SK-N-SH (cell line): ENCODE results near the gene RPL29. TPM values are rescaled to one million over a fixed set of nuclear protein-coding genes. Genes with fewer than 3 reads are reported as not detected.

ENCODE experiments used
- CTCF ChIA-PET: fragments of 300-600, 350-600 bp; formaldehyde crosslinking; extraction: SDS; loops from one replicate; lab custom pipeline; 2021; lab: Yijun Ruan, JAX
- POLR2A ChIA-PET: fragments of 350-600 bp; sonication (Branson Sonifier 250); formaldehyde crosslinking; extraction: SDS; loops from one replicate; lab custom pipeline; 2020; ENCODE audit warnings: antibody characterized with exemption, inconsistent platforms; lab: Yijun Ruan, JAX
- DNase-seq: peaks from one replicate; pipeline ENCODE4 v3.0.0; 2012
- H2AFZ ChIP-seq: fragments of 200-600 bp; sonication (generic); 2 replicates; pipeline ENCODE4 v1.8.1; 2016; ENCODE audit warnings: antibody characterized with exemption, mild to moderate bottlenecking, low read depth
- H3F3A ChIP-seq: fragments of 200-600 bp; sonication (generic); replicated peaks from 2 replicates; pipeline ENCODE3; 2016; ENCODE audit warnings: antibody characterized with exemption, mild to moderate bottlenecking; ENCODE audit not compliant: insufficient read depth
- H3K27ac ChIP-seq, 2 experiments: fragments of 200-500 bp in 1 of 2; fragments of 200-600 bp in 1 of 2; sonication (Bioruptor generic) in 1 of 2; sonication (generic), shearing (Covaris generic) in 1 of 2; 2 replicates each; pipeline versions ENCODE4 v1.5.1 to v1.6.1; 2014 to 2016; ENCODE audit warnings: low read depth in 2 of 2, inconsistent platforms in 1 of 2, low read length in 1 of 2, mild to moderate bottlenecking in 1 of 2, mixed read lengths in 1 of 2
- H3K27me3 ChIP-seq: fragments of 200-600 bp; sonication (generic), shearing (Covaris generic); 2 replicates; pipeline ENCODE4 v1.6.1; 2016; ENCODE audit warnings: mixed run types; ENCODE audit not compliant: insufficient read depth
- H3K36me3 ChIP-seq, 2 experiments: fragments of 200-500 bp in 1 of 2; fragments of 200-600 bp in 1 of 2; sonication (Bioruptor generic) in 1 of 2; sonication (generic) in 1 of 2; replicated peaks in 1 of 2; 2 replicates each; pipeline versions ENCODE3 to v1.5.1; 2014 to 2016; ENCODE audit warnings: low read length in 1 of 2, mild to moderate bottlenecking in 1 of 2; ENCODE audit not compliant: insufficient read depth in 2 of 2, control insufficient read depth in 1 of 2
- H3K4me1 ChIP-seq, 2 experiments: fragments of 200-500 bp in 1 of 2; fragments of 200-600 bp in 1 of 2; sonication (Bioruptor generic) in 1 of 2; sonication (generic), shearing (Covaris generic) in 1 of 2; 2 replicates each; pipeline versions ENCODE4 v1.5.1 to v1.6.1; 2014 to 2016; ENCODE audit warnings: low read depth in 1 of 2, low read length in 1 of 2, mixed run types in 1 of 2; ENCODE audit not compliant: insufficient read depth in 2 of 2, control insufficient read depth in 1 of 2
- H3K4me2 ChIP-seq: fragments of 200-600 bp; sonication (generic), shearing (Covaris generic); 2 replicates; pipeline ENCODE4 v1.6.1; 2017; ENCODE audit warnings: mixed run types
- H3K4me3 ChIP-seq, 2 experiments: fragments of 200-500 bp in 1 of 2; fragments of 200-600 bp in 1 of 2; sonication (Bioruptor generic) in 1 of 2; sonication (generic), shearing (Covaris generic) in 1 of 2; 2 replicates each; pipeline versions ENCODE4 v1.5.1 to v1.8.1; 2014 to 2016; ENCODE audit warnings: low read depth in 2 of 2, inconsistent platforms in 1 of 2, low read length in 1 of 2, mild to moderate bottlenecking in 1 of 2, mixed read lengths in 1 of 2, moderate library complexity in 1 of 2
- H3K79me2 ChIP-seq: fragments of 200-600 bp; sonication (generic); 2 replicates; pipeline ENCODE4 v1.8.1; 2017; ENCODE audit warnings: mild to moderate bottlenecking; ENCODE audit not compliant: insufficient read depth
- H3K9ac ChIP-seq: fragments of 200-600 bp; sonication (generic); 2 replicates; pipeline ENCODE4 v1.6.1; 2017; ENCODE audit warnings: mixed run types
- H3K9me2 ChIP-seq: fragments of 200-600 bp; sonication (generic); 2 replicates; pipeline ENCODE4 v1.6.1; 2017; ENCODE audit warnings: mixed run types
- H3K9me3 ChIP-seq: fragments of 200-600 bp; sonication (generic); 2 replicates; pipeline ENCODE4 v1.6.1; 2017; ENCODE audit warnings: mixed run types, mild to moderate bottlenecking, moderate library complexity
- H4K20me1 ChIP-seq: fragments of 200-600 bp; sonication (generic); 2 replicates; pipeline ENCODE4 v1.6.1; 2017; ENCODE audit warnings: mild to moderate bottlenecking, mixed run types; ENCODE audit not compliant: insufficient read depth
- CHD2 ChIP-seq: fragments of 150-350 bp; IDR thresholded peaks from 2 replicates; pipeline ENCODE4 v1.6.1; 2018; ENCODE audit warnings: low read length; ENCODE audit not compliant: partially characterized antibody
- ELF1 ChIP-seq: IDR thresholded peaks from 2 replicates; pipeline ENCODE4 v1.4.0; 2012
- FOXM1 ChIP-seq: IDR thresholded peaks from 2 replicates; pipeline ENCODE4 v1.4.0; 2012; ENCODE audit warnings: low read depth, mild to moderate bottlenecking
- GATA2 ChIP-seq: sonication (generic); formaldehyde crosslinking; IDR thresholded peaks from 2 replicates; pipeline ENCODE4 v1.5.0; 2020; ENCODE audit warnings: mild to moderate bottlenecking, missing genetic modification reagents
- MEF2A ChIP-seq: IDR thresholded peaks from 2 replicates; pipeline ENCODE4 v1.4.0; 2012; ENCODE audit warnings: low read depth, borderline replicate concordance
- MXI1 ChIP-seq: IDR thresholded peaks from 2 replicates; pipeline ENCODE4 v1.6.1; 2012; ENCODE audit warnings: mild to moderate bottlenecking, low read depth, low read length, improper control_type of control experiment
- NRF1 ChIP-seq: IDR thresholded peaks from 2 replicates; pipeline ENCODE4 v1.6.1; 2012; ENCODE audit warnings: low read depth, mild to moderate bottlenecking, low read length
- POLR2AphosphoS5 ChIP-seq: IDR thresholded peaks from 2 replicates; pipeline ENCODE4 v1.6.1; 2012; ENCODE audit warnings: low read depth, low read length
- RAD21 ChIP-seq: IDR thresholded peaks from 2 replicates; pipeline ENCODE4 v1.6.1; 2012; ENCODE audit warnings: mild to moderate bottlenecking, low read length
- RFX5 ChIP-seq: IDR thresholded peaks from 2 replicates; pipeline ENCODE4 v1.6.1; 2012; ENCODE audit warnings: mild to moderate bottlenecking, improper control_type of control experiment, low read length
- RXRA ChIP-seq: IDR thresholded peaks from 2 replicates; pipeline ENCODE4 v1.4.0; 2012; ENCODE audit warnings: low read depth, mild to moderate bottlenecking, borderline replicate concordance
- SIN3A ChIP-seq: IDR thresholded peaks from 2 replicates; pipeline ENCODE4 v1.6.1; 2012; ENCODE audit warnings: low read depth, mild to moderate bottlenecking, low read length, moderate library complexity, borderline replicate concordance
- SMC3 ChIP-seq: IDR thresholded peaks from 2 replicates; pipeline ENCODE4 v1.6.1; 2012; ENCODE audit warnings: low read depth, low read length, improper control_type of control experiment
- TAF1 ChIP-seq: IDR thresholded peaks from 2 replicates; pipeline ENCODE4 v1.6.1; 2012; ENCODE audit warnings: low read depth, mild to moderate bottlenecking, low read length, moderate library complexity, borderline replicate concordance
- TCF12 ChIP-seq: IDR thresholded peaks from 2 replicates; pipeline ENCODE4 v1.4.0; 2012
- WGBS: methylation state at CpG from one replicate; pipeline ENCODE4 v1.1.6; 2017; ENCODE audit warnings: low lambda C conversion rate; 5-methylcytosine and 5-hydroxymethylcytosine counted together
- polyA plus RNA-seq, 3 experiments: library from polyadenylated mRNA; depleted of rRNA; stranded (reverse); fragments of >200 nt; gene quantifications; 2 replicates each; pipeline ENCODE4 v1.2.3, GENCODE V29; 2012
- TF ChIP-seq, protein P1 (sequence below): IDR thresholded peaks from 2 replicates; pipeline ENCODE4 v1.4.0; 2012; ENCODE audit warnings: low read depth
- TF ChIP-seq, protein P2 (sequence below): fragments of 150-350 bp; IDR thresholded peaks from 2 replicates; pipeline ENCODE4 v1.6.1; 2016; ENCODE audit warnings: mild to moderate bottlenecking, low read depth, low read length
- TF ChIP-seq, protein P3 (sequence below): fragments of 200-600 bp; sonication (generic); IDR thresholded peaks from 2 replicates; pipeline ENCODE4 v1.6.1; 2017; ENCODE audit warnings: antibody characterized with exemption, mild to moderate bottlenecking, moderate library complexity
- TF ChIP-seq, protein P4 (sequence below): IDR thresholded peaks from 2 replicates; pipeline ENCODE4 v1.4.0; 2012; ENCODE audit warnings: low read depth, borderline replicate concordance
- TF ChIP-seq, protein P5 (sequence below): IDR thresholded peaks from 2 replicates; pipeline ENCODE4 v1.4.0; 2012; ENCODE audit warnings: low read depth, borderline replicate concordance

Gene RPL29
- polyA plus RNA-seq, 1 of the 3 experiments (the other 2 are of a cell fraction): 3,173 TPM

DNA sequence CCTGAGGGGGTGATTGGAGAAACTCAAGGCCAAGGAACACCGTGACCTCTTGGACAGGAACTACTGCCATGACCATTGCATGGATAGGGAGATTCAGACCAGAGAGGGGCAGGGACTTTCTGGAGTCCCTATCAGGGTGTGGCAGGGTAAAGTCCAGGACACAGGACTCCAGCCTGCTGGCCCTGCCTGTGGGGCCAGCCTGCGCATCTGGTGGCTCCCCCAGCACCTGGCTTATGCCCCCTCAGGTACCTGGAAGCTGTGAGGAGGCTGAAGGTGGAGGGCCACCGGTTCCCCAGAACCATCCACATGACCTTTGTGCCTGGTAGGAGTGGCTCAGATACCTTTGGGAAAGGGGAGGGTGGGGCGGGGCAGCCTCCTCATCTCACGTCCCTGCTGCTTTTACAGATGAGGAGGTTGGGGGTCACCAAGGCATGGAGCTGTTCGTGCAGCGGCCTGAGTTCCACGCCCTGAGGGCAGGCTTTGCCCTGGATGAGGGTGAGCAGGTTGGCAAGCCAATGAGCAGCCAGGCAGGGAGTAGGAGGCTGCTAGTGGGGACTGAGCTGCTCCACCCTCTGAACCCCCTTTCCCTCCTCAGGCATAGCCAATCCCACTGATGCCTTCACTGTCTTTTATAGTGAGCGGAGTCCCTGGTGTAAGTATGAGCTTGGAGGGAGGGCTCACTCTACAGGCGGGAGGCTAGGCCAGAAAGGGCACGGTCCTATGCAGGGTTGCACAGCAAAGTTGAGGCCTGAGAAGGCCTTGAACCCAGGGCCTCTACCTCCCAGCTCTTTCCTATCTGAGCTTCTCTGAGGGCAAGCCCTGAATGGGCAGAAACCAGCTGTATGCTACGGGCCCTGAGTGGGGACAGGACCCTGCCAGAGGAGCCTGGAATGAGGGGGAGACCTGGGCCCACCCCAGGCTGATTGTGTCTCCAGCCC lies 9.4 kb downstream of the RPL29 start:
- TF ChIP-seq, protein P1, sequence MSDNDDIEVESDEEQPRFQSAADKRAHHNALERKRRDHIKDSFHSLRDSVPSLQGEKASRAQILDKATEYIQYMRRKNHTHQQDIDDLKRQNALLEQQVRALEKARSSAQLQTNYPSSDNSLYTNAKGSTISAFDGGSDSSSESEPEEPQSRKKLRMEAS: no peak
- TF ChIP-seq GATA2 (CRISPR knock-in tag) (no peak), FOXM1 (no peak), TCF12 (no peak), RFX5 (no peak), SIN3A (no peak), RXRA (no peak), TAF1 (no peak), MEF2A (no peak), MXI1 (no peak), ELF1 (no peak), RAD21 (no peak), SMC3 (no peak), CHD2 (no peak), POLR2AphosphoS5 (no peak), NRF1 (no peak)
- TF ChIP-seq, protein P2, sequence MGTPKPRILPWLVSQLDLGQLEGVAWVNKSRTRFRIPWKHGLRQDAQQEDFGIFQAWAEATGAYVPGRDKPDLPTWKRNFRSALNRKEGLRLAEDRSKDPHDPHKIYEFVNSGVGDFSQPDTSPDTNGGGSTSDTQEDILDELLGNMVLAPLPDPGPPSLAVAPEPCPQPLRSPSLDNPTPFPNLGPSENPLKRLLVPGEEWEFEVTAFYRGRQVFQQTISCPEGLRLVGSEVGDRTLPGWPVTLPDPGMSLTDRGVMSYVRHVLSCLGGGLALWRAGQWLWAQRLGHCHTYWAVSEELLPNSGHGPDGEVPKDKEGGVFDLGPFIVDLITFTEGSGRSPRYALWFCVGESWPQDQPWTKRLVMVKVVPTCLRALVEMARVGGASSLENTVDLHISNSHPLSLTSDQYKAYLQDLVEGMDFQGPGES: no peak
- TF ChIP-seq, protein P3, sequence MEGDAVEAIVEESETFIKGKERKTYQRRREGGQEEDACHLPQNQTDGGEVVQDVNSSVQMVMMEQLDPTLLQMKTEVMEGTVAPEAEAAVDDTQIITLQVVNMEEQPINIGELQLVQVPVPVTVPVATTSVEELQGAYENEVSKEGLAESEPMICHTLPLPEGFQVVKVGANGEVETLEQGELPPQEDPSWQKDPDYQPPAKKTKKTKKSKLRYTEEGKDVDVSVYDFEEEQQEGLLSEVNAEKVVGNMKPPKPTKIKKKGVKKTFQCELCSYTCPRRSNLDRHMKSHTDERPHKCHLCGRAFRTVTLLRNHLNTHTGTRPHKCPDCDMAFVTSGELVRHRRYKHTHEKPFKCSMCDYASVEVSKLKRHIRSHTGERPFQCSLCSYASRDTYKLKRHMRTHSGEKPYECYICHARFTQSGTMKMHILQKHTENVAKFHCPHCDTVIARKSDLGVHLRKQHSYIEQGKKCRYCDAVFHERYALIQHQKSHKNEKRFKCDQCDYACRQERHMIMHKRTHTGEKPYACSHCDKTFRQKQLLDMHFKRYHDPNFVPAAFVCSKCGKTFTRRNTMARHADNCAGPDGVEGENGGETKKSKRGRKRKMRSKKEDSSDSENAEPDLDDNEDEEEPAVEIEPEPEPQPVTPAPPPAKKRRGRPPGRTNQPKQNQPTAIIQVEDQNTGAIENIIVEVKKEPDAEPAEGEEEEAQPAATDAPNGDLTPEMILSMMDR: no peak
- TF ChIP-seq, protein P4, sequence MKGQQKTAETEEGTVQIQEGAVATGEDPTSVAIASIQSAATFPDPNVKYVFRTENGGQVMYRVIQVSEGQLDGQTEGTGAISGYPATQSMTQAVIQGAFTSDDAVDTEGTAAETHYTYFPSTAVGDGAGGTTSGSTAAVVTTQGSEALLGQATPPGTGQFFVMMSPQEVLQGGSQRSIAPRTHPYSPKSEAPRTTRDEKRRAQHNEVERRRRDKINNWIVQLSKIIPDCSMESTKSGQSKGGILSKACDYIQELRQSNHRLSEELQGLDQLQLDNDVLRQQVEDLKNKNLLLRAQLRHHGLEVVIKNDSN: no peak
- TF ChIP-seq, protein P5, sequence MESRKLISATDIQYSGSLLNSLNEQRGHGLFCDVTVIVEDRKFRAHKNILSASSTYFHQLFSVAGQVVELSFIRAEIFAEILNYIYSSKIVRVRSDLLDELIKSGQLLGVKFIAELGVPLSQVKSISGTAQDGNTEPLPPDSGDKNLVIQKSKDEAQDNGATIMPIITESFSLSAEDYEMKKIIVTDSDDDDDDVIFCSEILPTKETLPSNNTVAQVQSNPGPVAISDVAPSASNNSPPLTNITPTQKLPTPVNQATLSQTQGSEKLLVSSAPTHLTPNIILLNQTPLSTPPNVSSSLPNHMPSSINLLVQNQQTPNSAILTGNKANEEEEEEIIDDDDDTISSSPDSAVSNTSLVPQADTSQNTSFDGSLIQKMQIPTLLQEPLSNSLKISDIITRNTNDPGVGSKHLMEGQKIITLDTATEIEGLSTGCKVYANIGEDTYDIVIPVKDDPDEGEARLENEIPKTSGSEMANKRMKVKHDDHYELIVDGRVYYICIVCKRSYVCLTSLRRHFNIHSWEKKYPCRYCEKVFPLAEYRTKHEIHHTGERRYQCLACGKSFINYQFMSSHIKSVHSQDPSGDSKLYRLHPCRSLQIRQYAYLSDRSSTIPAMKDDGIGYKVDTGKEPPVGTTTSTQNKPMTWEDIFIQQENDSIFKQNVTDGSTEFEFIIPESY: no peak
- no peak overlapping the region for H3K4me2 ChIP-seq

More for the DNA sequence above, 9.4 kb downstream of the RPL29 start:
- Histone ChIP-seq H3K4me3 (no peak overlapping the region), H3K4me1 (peaks cover 5 to 20% of the 10 kb centered on the region in 2 experiments; a peak in 3 of 4 replicates), H2AFZ (no peak overlapping the region), H3F3A (peaks cover 35% of the 10 kb centered on the region), H3K36me3 (no peaks in the 10 kb centered on the region), H3K9me2 (no peaks in the 10 kb centered on the region), H3K9me3 (no peaks in the 10 kb centered on the region), H3K9ac (no peak overlapping the region), H3K27me3 (no peaks in the 10 kb centered on the region), H3K27ac (no peak overlapping the region; a peak in 1 of 4 replicates), H3K79me2 (peaks cover 26% of the 10 kb centered on the region), H4K20me1 (no peaks in the 10 kb centered on the region)
- WGBS: 91% methylated on average over 9 of the region's 12 CpGs
- ChIA-PET CTCF (interaction anchor here (0.6 to 1.6 kb wide), 4 partner anchors 12 to 88 kb away, joined by 3 read pairs; partner anchors contain the start of genes ABHD14A and RRP9), POLR2A (interaction anchor here (0.7 to 1.7 kb wide), 2 partner anchors 10 to 19 kb away, joined by 3 to 13 read pairs; partner anchors contain the start of gene RPL29)
- no peak for DNase-seq
